HEK293 (cell line): ENCODE data around the gene ADM2.
A peak's percentile ranks its signal among the peaks of the same experiment; 100 is the strongest.

Experiments
- GLIS2 ChIP-seq: fragments of 450-650 bp; formaldehyde crosslinking; IDR thresholded peaks from 2 replicates; pipeline ENCODE4 v1.5.1; 2016; ENCODE audit warnings: missing biosample characterization, missing genetic modification characterization
- KLF16 ChIP-seq: fragments of 450-650 bp; formaldehyde crosslinking; IDR thresholded peaks from 2 replicates; pipeline ENCODE4 v1.5.1; 2017; ENCODE audit warnings: missing biosample characterization, missing genetic modification characterization
- MEIS1 ChIP-seq: sonication (generic); formaldehyde crosslinking; IDR thresholded peaks from 2 replicates; pipeline ENCODE4 v1.8.1; 2022; ENCODE audit warnings: missing genetic modification reagents, mild to moderate bottlenecking, borderline replicate concordance
- OSR2 ChIP-seq: fragments of 450-650 bp; formaldehyde crosslinking; IDR thresholded peaks from 2 replicates; pipeline ENCODE4 v1.5.1; 2016; ENCODE audit warnings: missing biosample characterization, missing genetic modification characterization
- OVOL3 ChIP-seq: fragments of 450-650 bp; formaldehyde crosslinking; IDR thresholded peaks from 2 replicates; pipeline ENCODE4 v1.5.1; 2016; ENCODE audit warnings: missing biosample characterization, missing genetic modification characterization
- PRDM4 ChIP-seq: fragments of 450-650 bp; formaldehyde crosslinking; IDR thresholded peaks from 2 replicates; pipeline ENCODE4 v1.5.1; 2017; ENCODE audit warnings: missing biosample characterization, missing genetic modification characterization
- SCRT1 ChIP-seq: fragments of 450-650 bp; formaldehyde crosslinking; IDR thresholded peaks from 2 replicates; pipeline ENCODE4 v1.5.1; 2016; ENCODE audit warnings: missing biosample characterization, missing genetic modification characterization, borderline replicate concordance
- SP7 ChIP-seq: fragments of 450-650 bp; formaldehyde crosslinking; IDR thresholded peaks from 2 replicates; pipeline ENCODE4 v1.5.1; 2016; ENCODE audit warnings: missing biosample characterization, missing genetic modification characterization
- WT1 ChIP-seq: fragments of 450-650 bp; formaldehyde crosslinking; IDR thresholded peaks from 2 replicates; pipeline ENCODE4 v1.5.1; 2016; ENCODE audit warnings: missing biosample characterization, missing genetic modification characterization
- YY1 ChIP-seq: fragments of 450-650 bp; formaldehyde crosslinking; IDR thresholded peaks from 2 replicates; pipeline ENCODE4 v1.5.1; 2018; ENCODE audit warnings: missing biosample characterization, missing genetic modification characterization
- ZBTB1 ChIP-seq: fragments of 450-650 bp; formaldehyde crosslinking; IDR thresholded peaks from 2 replicates; pipeline ENCODE4 v1.5.1; 2016; ENCODE audit warnings: missing biosample characterization, missing genetic modification characterization
- ZNF138 ChIP-seq: fragments of 450-650 bp; formaldehyde crosslinking; IDR thresholded peaks from 2 replicates; pipeline ENCODE4 v1.5.1; 2016; ENCODE audit warnings: missing biosample characterization, missing genetic modification characterization, borderline replicate concordance
- ZNF155 ChIP-seq: fragments of 450-650 bp; formaldehyde crosslinking; IDR thresholded peaks from 2 replicates; pipeline ENCODE4 v1.5.1; 2016; ENCODE audit warnings: missing biosample characterization, missing genetic modification characterization
- ZNF292 ChIP-seq: fragments of 450-650 bp; formaldehyde crosslinking; IDR thresholded peaks from 2 replicates; pipeline ENCODE4 v1.5.1; 2016; ENCODE audit warnings: low read depth, missing biosample characterization, missing genetic modification characterization, borderline replicate concordance
- ZNF335 ChIP-seq: fragments of 450-650 bp; formaldehyde crosslinking; conservative IDR thresholded peaks from 2 replicates; pipeline ENCODE4 v1.5.1; 2016; ENCODE audit warnings: missing biosample characterization, missing genetic modification characterization
- ZNF350 ChIP-seq: fragments of 450-650 bp; formaldehyde crosslinking; IDR thresholded peaks from 2 replicates; pipeline ENCODE4 v1.5.0; 2017; ENCODE audit warnings: missing biosample characterization, mild to moderate bottlenecking, missing genetic modification characterization
- ZNF398 ChIP-seq: fragments of 450-650 bp; formaldehyde crosslinking; IDR thresholded peaks from 2 replicates; pipeline ENCODE4 v1.5.1; 2017; ENCODE audit warnings: missing biosample characterization, missing genetic modification characterization
- ZNF561 ChIP-seq: fragments of 450-650 bp; IDR thresholded peaks from 2 replicates; pipeline ENCODE4 v1.5.1; 2018; ENCODE audit warnings: missing biosample characterization, missing genetic modification characterization, borderline replicate concordance
- ZNF600 ChIP-seq: fragments of 450-650 bp; formaldehyde crosslinking; IDR thresholded peaks from 2 replicates; pipeline ENCODE4 v1.5.1; 2016; ENCODE audit warnings: missing biosample characterization, missing genetic modification characterization
- ZNF660 ChIP-seq: fragments of 450-650 bp; IDR thresholded peaks from 2 replicates; pipeline ENCODE4 v1.5.1; 2018; ENCODE audit warnings: missing biosample characterization, mild to moderate bottlenecking, missing genetic modification characterization
- TF ChIP-seq, protein P1 (sequence below): fragments of 450-650 bp; formaldehyde crosslinking; IDR thresholded peaks from 2 replicates; pipeline ENCODE4 v1.5.1; 2016; ENCODE audit warnings: missing biosample characterization, missing genetic modification characterization, low read depth
- TF ChIP-seq, protein P2 (sequence below): fragments of 450-650 bp; formaldehyde crosslinking; IDR thresholded peaks from 2 replicates; pipeline ENCODE4 v1.5.1; 2016; ENCODE audit warnings: missing biosample characterization, missing genetic modification characterization
- TF ChIP-seq, protein P3 (sequence below): fragments of 450-650 bp; formaldehyde crosslinking; IDR thresholded peaks from 2 replicates; pipeline ENCODE4 v1.5.1; 2016; ENCODE audit warnings: missing biosample characterization, missing genetic modification characterization
- TF ChIP-seq, protein P4 (sequence below): fragments of 450-650 bp; formaldehyde crosslinking; IDR thresholded peaks from 2 replicates; pipeline ENCODE4; 2016; ENCODE audit warnings: missing biosample characterization, missing genetic modification characterization
- TF ChIP-seq, protein P5 (sequence below): fragments of 450-650 bp; formaldehyde crosslinking; IDR thresholded peaks from 2 replicates; pipeline ENCODE4 v1.5.1; 2016; ENCODE audit warnings: missing biosample characterization, missing genetic modification characterization

ADM2 gene

GRCh38 chr22:50526108-50526833 is 44.9 kb downstream of the ADM2 start (continued):
- TF ChIP-seq, protein P1, sequence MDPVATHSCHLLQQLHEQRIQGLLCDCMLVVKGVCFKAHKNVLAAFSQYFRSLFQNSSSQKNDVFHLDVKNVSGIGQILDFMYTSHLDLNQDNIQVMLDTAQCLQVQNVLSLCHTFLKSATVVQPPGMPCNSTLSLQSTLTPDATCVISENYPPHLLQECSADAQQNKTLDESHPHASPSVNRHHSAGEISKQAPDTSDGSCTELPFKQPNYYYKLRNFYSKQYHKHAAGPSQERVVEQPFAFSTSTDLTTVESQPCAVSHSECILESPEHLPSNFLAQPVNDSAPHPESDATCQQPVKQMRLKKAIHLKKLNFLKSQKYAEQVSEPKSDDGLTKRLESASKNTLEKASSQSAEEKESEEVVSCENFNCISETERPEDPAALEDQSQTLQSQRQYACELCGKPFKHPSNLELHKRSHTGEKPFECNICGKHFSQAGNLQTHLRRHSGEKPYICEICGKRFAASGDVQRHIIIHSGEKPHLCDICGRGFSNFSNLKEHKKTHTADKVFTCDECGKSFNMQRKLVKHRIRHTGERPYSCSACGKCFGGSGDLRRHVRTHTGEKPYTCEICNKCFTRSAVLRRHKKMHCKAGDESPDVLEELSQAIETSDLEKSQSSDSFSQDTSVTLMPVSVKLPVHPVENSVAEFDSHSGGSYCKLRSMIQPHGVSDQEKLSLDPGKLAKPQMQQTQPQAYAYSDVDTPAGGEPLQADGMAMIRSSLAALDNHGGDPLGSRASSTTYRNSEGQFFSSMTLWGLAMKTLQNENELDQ (tag by site-specific recombination) = no peak
- TF ChIP-seq OSR2 (peak; percentile 21; the same call in 1 of the 2 replicates), MEIS1 (CRISPR knock-in tag) (no peak), ZNF155 (tag by site-specific recombination) (no peak), ZNF350 (no peak), SCRT1 (tag by site-specific recombination) (no peak), ZNF561 (tag by site-specific recombination) (peak; percentile 59), WT1 (tag by site-specific recombination) (no peak), PRDM4 (no peak), ZBTB1 (tag by site-specific recombination) (no peak), SP7 (tag by site-specific recombination) (no peak; the same call in 1 of the 2 replicates), ZNF335 (tag by site-specific recombination) (no peak; the same call in 1 of the 2 replicates), ZNF660 (peak; percentile 91), KLF16 (tag by site-specific recombination) (peak; percentile 56; the same call in 1 of the 2 replicates), ZNF138 (no peak), GLIS2 (peak; percentile 79), ZNF292 (tag by site-specific recombination) (no peak), ZNF398 (peak; percentile 30), ZNF600 (tag by site-specific recombination) (no peak), OVOL3 (no peak), YY1 (tag by site-specific recombination) (peak; percentile 64)
- TF ChIP-seq, protein P2, sequence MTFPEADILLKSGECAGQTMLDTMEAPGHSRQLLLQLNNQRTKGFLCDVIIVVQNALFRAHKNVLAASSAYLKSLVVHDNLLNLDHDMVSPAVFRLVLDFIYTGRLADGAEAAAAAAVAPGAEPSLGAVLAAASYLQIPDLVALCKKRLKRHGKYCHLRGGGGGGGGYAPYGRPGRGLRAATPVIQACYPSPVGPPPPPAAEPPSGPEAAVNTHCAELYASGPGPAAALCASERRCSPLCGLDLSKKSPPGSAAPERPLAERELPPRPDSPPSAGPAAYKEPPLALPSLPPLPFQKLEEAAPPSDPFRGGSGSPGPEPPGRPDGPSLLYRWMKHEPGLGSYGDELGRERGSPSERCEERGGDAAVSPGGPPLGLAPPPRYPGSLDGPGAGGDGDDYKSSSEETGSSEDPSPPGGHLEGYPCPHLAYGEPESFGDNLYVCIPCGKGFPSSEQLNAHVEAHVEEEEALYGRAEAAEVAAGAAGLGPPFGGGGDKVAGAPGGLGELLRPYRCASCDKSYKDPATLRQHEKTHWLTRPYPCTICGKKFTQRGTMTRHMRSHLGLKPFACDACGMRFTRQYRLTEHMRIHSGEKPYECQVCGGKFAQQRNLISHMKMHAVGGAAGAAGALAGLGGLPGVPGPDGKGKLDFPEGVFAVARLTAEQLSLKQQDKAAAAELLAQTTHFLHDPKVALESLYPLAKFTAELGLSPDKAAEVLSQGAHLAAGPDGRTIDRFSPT = no peak; the same call in 1 of the 2 replicates
- TF ChIP-seq, protein P3, sequence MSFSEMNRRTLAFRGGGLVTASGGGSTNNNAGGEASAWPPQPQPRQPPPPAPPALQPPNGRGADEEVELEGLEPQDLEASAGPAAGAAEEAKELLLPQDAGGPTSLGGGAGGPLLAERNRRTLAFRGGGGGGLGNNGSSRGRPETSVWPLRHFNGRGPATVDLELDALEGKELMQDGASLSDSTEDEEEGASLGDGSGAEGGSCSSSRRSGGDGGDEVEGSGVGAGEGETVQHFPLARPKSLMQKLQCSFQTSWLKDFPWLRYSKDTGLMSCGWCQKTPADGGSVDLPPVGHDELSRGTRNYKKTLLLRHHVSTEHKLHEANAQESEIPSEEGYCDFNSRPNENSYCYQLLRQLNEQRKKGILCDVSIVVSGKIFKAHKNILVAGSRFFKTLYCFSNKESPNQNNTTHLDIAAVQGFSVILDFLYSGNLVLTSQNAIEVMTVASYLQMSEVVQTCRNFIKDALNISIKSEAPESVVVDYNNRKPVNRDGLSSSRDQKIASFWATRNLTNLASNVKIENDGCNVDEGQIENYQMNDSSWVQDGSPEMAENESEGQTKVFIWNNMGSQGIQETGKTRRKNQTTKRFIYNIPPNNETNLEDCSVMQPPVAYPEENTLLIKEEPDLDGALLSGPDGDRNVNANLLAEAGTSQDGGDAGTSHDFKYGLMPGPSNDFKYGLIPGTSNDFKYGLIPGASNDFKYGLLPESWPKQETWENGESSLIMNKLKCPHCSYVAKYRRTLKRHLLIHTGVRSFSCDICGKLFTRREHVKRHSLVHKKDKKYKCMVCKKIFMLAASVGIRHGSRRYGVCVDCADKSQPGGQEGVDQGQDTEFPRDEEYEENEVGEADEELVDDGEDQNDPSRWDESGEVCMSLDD (tag by site-specific recombination) = no peak
- TF ChIP-seq, protein P4, sequence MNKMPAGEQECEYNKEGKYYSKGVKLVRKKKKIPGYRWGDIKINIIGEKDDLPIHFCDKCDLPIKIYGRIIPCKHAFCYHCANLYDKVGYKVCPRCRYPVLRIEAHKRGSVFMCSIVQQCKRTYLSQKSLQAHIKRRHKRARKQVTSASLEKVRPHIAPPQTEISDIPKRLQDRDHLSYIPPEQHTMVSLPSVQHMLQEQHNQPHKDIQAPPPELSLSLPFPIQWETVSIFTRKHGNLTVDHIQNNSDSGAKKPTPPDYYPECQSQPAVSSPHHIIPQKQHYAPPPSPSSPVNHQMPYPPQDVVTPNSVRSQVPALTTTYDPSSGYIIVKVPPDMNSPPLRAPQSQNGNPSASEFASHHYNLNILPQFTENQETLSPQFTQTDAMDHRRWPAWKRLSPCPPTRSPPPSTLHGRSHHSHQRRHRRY = no peak; the same call in 1 of the 2 replicates
- TF ChIP-seq, protein P5, sequence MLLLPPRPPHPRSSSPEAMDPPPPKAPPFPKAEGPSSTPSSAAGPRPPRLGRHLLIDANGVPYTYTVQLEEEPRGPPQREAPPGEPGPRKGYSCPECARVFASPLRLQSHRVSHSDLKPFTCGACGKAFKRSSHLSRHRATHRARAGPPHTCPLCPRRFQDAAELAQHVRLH (tag by site-specific recombination) = no peak
